Keratinocyte (primary cell): ENCODE data around the gene DOCK7.

Source experiments
- EZH2 ChIP-seq: IDR thresholded peaks from one replicate; pipeline ENCODE4 v1.6.1; 2012; ENCODE audit warnings: inconsistent platforms, mild to moderate bottlenecking, low read length, moderate library complexity
- TF ChIP-seq, protein P1 (sequence below), 3 experiments: IDR thresholded peaks in 1 of 3; conservative IDR thresholded peaks in 1 of 3; optimal IDR thresholded peaks in 1 of 3; 2 replicates in 2 of 3; 3 replicates in 1 of 3; pipeline versions ENCODE3 to v1.5.1; 2011; ENCODE audit warnings: low read length in 3 of 3, mild to moderate bottlenecking in 3 of 3, moderate library complexity in 2 of 3, control low read depth in 1 of 3, inconsistent platforms in 1 of 3; ENCODE audit not compliant: insufficient read depth in 2 of 3; ENCODE audit errors: extremely low read depth in 1 of 3

DNA sequence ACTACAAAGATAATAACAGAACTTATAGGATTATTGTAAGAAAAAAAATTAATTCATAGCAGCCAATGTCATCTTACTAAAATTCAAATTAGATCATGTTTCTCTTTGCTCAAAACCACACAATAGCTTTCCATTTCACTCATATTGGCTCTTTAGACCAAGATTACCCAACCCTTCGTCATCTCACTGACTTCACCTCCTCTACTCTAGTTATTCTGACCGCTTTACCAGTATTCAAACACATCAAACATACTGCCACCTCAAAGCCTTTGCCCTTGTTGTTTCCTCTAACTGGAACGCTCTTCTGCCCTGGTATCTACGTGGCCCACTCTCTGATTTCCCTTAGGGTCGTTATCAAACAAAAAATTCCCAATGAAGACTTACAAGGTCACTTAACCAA is 89.1 kb downstream of the DOCK7 start:
- TF ChIP-seq, protein P1, sequence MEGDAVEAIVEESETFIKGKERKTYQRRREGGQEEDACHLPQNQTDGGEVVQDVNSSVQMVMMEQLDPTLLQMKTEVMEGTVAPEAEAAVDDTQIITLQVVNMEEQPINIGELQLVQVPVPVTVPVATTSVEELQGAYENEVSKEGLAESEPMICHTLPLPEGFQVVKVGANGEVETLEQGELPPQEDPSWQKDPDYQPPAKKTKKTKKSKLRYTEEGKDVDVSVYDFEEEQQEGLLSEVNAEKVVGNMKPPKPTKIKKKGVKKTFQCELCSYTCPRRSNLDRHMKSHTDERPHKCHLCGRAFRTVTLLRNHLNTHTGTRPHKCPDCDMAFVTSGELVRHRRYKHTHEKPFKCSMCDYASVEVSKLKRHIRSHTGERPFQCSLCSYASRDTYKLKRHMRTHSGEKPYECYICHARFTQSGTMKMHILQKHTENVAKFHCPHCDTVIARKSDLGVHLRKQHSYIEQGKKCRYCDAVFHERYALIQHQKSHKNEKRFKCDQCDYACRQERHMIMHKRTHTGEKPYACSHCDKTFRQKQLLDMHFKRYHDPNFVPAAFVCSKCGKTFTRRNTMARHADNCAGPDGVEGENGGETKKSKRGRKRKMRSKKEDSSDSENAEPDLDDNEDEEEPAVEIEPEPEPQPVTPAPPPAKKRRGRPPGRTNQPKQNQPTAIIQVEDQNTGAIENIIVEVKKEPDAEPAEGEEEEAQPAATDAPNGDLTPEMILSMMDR (optimal IDR thresholded peaks at IDR 0.05 in 1 of 3, IDR thresholded peaks at IDR 0.05 in 1 of 3, conservative IDR thresholded peaks at IDR 0.05 in 1 of 3; ENCODE audit: extremely low read depth in 1 of 3, insufficient read depth in 2 of 3, low read length in 3 of 3) = no peak
- TF ChIP-seq EZH2 = no peak
